Hematopoietic multipotent progenitor cell (in vitro differentiated cells): ENCODE data around the gene SLC32A1. TPM values are rescaled to one million over a fixed set of nuclear protein-coding genes. Genes with fewer than 3 reads are reported as not detected.

Source experiments
- DNase-seq, 3 donors: peaks; one replicate each; pipeline ENCODE4 v3.0.0-alpha.2; 2011 to 2015; ENCODE audit warnings: low read depth in 2 of 3, low spot score in 2 of 3
- total RNA-seq: library from RNA; depleted of rRNA; stranded (reverse); fragments of >200 nt; gene quantifications from one replicate; pipeline ENCODE4 v1.2.3, GENCODE V29; 2012

SLC32A1 gene, protein sequence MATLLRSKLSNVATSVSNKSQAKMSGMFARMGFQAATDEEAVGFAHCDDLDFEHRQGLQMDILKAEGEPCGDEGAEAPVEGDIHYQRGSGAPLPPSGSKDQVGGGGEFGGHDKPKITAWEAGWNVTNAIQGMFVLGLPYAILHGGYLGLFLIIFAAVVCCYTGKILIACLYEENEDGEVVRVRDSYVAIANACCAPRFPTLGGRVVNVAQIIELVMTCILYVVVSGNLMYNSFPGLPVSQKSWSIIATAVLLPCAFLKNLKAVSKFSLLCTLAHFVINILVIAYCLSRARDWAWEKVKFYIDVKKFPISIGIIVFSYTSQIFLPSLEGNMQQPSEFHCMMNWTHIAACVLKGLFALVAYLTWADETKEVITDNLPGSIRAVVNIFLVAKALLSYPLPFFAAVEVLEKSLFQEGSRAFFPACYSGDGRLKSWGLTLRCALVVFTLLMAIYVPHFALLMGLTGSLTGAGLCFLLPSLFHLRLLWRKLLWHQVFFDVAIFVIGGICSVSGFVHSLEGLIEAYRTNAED
- 0.54 TPM for total RNA-seq

DNA sequence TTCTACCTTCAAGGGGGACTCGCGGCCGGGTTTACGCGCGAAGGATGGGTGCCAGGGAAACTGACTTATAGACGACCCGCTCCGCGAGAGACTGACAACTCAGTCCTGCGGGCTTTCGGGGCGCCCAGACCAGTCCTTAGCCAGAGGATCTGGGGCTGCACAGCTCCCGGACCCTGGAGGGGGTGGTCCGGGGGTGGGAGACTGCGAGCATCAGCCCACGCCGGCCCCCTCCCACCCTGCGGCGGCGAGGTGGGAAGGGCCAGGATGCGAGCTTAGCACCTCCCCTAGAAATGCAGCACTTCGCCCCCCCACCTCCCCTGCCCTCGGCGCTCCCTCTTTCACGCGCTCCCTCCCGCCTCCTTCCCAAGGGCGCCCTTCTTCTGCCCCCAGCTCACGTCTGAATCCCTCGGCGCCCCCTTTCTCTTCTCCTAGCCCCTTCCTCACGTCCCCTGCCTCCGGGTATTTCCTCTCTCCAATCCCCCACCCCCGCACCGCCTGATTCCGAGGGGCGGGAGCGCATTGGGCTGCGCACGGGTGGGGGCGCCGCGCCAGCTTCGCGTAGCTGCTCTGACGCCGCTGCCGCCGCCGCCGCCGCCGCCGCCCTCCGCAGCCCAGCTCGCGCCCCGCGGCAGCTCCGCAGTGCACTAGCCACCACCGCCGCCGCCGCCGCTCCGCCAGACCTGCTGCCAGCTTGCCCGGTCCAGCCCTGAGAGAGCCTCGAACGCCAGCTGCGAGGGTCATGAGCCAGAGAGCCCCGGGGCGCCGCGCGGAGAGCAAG, at the start of gene SLC32A1:
SLC32A1 (plus strand) TSS at position 639 of the 778 bp plus-strand sequence. CDS start 239 bp downstream, outside the sequence.
- peak in 1 of 3 donors; percentile 7 for DNase-seq

DNA sequence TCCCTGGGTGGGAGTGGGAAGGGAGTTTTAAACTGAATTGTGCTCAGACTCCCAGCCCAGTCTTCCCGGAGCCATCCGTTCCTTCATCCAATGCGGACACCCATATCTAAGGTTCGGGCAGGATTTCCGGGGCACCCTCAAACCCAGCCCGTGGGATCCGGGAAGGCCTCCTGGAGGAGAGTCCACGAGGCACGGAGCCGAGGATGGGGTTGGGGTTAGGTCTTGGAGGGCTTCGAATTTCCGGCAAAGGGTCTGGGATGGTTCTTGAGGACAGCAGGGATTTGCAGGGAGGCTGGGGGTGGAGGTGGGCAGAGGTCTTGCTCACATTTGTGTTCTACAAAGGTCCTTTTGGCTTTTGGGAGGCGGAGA, 49.5 kb upstream of the SLC32A1 start:
- DNase-seq = no peak

DNA sequence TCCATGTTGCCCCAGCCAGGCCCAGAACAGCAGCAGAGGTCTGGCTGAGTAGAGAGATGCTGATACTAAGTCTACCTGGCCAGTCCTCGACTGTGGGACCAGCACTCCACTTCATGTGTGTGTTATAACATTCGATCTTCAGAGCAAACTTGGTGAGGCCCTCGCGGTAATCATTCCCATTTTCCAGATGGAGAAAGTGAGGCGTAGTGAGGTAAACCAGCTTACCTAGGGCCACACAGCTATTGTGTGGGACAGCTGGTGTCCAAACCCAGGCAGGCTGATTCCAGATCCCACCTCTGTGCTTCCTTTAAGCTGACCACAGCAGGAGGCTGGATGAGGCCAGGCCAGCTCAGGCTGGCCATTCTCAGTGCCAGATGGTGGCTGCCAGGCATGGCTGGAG, 47.7 kb upstream of the SLC32A1 start:
- DNase-seq = no peak

DNA sequence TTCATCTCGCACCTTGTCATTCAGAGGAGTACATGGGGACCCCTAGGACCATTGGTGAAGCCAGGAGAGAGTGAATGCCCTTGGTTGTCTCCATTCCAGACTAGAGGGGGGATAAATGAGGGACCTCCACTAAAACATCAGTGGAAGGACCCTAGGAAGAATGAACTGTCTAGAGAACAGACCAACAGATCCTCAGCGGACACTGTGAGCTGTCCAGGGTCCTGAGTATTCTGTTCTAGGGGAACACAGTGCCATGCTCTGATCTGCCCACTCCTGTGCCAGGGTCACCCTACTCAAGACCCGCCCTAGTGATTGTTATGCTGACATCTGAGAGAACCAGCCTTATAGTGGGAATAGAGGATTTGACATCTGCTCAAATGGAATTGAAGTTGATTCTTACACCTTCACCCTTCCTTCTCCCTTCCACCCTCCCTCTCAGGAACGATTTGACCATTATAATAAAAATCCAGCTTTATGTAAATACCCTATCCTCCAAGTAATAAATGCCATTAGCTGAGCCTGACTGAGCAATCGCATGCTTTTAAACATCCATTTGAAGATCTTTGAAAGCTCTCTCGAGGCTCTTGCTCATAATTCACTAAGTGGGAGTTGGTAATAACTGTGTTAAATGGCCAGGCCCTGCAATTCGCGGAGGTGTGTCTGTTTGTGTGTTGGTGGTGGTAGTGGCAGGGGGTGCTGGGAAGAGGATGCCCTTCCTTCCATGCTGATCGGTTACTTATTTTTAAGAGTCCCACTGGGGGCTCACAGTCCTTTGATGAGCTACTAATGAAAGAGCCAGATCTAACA, 43.6 kb upstream of the SLC32A1 start:
- peak in 2 of 3 donors; percentile 67 to 73 for DNase-seq

DNA sequence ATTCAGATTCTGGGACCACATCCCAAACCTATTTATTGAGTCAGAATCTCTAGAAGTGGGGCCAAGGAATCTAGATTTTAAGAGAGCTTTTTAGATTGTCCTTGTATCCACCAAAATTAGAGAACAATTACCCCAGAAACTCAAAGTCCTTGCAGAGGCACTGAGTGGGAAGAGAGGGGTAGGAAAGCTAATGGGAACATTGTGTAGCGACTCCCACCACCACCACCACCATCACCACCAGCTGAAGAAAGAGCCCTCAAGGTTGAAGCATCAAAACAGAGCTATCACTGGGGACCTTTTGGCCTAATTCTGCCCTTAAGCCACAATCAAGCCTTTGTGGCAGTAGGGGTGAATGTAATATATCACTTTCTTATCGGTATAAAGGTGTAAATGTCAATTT, 39.0 kb upstream of the SLC32A1 start:
- DNase-seq = no peak

DNA sequence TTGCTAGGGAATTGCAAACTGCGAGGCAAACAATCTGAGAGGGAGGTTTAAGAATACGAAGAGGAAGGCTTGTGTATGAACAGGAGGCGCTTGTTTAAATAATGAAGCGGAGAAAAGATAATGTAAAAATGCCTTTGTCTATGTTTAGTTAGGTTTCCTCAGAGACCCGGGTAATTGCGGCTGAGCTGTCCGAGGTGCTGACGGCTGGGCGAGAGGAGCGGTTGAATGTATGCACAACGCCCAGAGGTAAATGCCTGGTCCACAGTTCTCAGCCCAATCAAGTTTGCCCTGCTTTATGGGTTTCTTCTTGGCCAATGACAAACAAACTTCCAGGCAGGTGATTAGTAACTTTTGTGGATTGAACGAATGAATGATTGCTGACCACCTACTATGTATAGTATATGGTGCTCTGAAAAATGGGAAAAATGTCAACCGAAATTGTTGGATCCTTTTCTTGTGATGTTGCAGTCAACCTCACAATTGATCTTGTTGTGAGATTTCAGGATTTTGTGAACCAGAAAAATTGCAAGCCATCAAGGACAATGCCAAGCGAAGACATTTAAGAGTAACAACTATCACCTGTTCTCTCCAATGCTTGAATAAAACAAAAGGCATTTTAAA, 38.3 kb upstream of the SLC32A1 start:
- peak in 2 of 3 donors; percentile 57 to 77 for DNase-seq

DNA sequence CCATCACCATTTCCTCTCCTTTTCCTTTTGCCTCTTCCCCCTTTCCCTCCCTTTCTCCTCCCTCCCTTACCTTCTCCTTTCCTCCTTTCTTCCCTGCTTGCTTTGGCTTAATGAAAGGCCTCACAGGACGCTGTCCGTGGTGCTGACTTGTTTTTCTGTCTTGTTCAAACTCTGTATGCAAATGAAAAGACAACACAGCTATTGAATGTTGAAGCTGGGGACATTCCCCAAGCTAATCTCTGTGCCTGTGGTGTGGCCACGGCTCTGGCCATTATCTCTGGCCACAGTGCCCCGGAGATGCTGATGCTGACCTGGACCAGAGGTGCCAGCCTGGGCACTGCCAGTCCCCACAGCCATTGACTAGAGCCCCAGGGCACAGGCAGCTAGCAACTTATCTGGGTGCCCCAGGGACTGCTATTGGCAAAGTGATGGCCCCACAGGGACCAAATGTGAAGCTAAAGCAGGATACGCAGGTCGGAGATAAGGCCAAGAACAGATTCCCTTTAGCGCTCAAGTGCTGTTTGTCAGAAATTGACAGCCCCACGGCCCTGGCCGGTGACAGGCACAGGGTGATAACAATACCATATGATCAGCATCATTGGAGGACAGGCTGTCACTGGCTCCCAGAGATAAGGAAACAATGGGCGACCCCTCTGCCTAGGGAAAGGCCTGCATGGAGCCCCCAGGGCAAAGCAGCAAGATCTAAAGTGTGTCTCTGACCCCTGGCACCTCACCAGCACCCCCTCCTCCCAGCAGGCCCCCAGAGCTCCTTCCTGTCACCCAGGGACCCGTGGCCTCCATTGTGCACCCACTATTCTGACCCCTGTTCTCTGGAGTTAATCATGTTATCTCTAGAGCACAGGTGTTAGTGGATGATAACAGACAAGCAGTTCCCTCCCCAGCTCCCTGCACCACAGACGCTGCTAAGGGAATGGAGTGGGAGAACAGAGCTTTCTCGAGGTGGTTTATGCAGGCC, 31.6 kb upstream of the SLC32A1 start:
- DNase-seq = peak; percentile 11 to 83 (median 59)

DNA sequence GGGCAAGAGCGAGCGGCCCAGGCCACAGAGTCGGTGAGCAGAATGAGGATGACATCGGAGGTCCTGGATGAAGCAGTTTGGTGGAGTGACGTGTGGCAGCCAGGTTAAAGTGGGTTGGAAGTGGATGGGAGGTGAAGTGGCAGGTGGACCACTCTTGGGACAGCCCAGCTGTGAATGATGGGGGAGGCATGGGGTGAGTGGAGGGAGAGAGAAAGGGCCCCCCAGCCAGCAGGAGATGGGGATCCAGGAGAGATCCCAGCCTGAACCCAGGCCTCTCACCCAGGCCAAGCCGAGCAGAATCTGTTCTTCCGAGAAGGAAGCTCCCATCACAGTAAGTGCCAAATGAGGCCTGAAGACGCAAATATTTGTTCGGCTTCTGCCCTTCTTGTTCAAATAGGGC, 27.0 kb upstream of the SLC32A1 start:
- no peak for DNase-seq

DNA sequence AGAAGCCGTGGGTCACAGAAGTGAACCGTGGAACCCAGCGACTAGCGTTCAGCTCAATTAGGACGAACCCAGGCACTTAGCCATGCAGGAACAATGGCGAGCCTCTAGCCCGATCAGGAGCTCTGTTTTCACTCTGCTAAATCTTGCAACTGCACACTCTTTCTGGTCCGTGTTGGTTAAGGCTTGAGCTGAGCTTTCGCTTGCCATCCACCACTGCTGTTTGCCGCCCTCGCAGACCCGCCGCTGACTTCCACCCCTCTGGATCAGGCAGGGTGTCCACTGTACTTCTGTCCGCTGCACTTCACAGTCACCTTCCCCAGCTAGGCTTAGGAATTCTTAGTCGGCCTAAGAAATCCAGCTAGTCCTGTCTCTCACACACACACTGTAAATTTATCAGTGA, 25.7 kb upstream of the SLC32A1 start:
- DNase-seq = no peak

DNA sequence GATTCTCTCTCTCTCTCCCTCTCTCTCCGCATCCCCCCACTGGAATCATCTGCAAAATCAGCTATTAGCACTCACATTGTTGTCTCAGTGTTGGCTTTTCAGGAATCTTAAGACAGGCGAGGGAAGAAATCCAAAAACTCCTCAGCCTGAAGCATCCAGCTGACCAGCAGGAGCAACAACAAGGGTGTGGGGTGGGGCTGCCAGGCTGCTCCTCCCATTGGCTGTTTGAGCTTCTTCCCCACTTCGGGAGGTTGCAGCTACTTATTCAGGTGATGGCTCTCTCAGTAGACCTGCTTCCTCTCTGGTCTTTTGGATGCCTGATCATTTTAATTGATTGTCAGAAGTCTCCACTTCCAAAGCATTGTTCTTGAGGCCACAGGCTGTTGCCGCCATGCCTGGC, 24.1 kb upstream of the SLC32A1 start:
- DNase-seq = no peak

DNA sequence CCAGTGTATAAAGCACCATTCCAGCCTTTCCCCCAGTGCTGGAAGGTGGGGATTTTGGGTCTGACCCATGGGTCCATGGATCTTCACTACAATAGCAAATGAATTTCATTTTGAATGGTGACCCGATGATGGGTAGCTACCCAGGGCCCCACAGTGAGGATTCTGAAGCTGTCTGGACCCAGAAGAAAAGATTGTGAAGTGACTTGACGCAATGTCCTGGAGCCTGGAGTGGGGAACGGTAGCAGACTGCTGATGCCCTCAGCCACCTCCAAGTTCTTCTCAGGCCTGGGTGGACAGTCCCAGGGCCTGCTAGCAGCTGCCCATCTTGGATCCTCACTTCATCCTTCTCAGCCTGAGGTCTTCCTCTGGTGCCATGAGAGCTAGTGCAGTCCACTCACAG, 23.4 kb upstream of the SLC32A1 start:
- no peak for DNase-seq

DNA sequence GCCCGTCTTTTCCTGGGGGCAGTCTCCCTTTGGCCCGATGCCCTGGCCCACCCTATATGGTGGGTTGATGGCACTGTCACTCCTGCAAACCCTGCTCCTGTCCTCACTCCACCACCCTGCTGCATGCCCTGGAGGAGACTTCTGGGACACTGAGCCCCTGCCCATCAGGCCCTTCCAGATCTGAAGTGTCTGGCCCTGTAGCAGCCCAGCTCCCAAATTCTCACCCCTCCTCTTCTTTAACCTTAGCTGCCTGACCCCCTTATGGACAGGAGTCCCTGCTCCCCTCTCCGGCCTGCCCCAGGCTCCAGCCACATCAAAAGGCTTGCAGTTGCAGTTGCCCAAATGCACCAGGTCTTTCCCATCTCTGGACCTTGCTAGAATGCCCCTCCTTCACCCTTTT, 20.8 kb upstream of the SLC32A1 start:
- no peak for DNase-seq

DNA sequence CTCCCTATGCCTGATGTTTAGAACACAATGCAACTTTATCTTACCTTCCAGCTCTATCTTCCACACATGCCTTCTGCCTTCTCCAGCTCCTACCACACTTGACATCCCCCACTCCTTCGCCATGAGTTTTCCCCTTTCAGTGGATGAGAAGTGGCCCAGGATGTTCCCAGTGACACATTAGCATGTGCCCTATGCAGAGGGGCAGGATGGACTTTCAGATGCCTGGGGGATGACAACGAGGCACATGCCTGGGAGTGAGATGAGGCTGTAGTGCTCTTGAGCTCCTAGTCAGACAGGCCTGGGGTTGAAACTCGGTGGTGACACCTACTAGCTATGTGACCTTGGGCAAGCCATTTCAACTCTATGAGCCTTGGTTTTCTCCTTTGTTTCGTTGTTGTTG, 20.1 kb upstream of the SLC32A1 start:
- no peak for DNase-seq

DNA sequence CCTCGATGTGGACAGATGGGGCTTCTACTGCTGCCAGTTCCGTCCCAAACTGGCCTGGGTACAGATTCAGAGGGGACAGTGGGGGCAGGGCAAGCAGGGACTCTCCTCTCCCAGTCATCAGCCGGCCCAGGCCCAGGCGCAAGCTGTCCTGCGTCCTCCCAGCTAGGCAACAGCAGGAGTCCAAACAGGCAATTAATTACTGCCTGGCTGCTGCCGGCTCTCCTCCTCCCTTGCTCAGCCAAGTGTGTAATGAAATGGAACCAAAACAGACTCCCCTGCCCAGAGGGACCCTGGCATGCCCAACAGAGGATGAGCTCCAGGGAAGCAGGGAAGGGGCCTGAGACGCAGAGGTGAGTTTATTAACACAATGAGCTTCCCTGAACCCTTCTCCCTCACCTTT, 17.8 kb upstream of the SLC32A1 start:
- DNase-seq = no peak

DNA sequence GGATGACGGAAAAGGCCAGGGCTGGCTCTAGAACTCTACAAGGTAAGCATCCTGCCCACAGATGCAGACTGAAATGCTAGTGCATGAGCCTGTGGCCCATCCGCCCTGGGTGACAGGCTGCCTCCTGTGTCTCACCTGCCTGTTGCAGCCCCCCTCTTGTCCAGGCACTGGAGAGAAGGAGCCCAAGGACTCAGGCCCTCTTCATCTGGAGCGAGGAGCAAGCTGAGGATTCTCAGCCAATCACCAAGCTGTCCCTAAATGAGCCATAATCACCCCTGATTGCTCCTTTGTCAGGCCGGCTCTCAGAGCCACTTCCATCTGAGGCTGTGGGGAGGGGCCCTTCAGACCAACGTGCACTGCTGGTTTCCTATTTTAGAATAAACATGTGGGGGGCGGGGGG, 10.0 kb upstream of the SLC32A1 start:
- DNase-seq = no peak

DNA sequence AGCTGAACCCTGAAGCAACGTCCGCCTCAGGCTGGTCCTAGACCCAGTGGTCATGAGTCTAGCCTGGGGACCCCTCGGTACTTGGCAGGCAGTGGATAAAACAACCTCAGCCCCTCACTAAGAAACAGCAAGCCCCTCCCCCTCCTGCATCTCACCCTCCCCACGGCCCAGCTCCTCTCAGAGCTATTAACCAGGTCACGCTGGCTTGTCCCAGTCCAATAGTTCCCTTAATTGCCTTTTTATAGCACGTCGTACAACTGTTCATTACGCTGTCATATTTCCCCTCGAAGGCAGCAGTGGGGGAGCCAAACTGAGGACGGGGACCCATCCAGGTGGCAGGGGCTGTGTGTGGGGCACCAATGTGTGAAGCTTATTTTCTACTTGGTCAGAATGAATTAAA, 8.6 kb upstream of the SLC32A1 start:
- no peak for DNase-seq

DNA sequence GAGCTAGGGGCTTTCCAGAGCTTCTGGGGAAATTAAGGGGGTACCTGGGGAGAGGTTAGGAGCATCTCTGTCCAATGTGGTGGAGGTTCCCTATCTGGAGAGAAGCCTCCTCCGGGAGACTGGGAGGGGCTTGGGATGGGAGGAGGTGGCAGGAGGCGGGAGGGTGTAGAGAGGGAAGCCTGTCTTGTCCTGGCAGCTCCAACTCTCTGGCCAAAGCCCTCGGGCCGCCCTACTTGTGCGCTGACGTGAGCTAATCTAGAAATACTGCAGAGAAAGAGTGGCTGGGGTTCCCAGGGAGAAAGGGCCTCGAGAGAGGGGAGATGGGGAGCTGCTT, 1.6 kb upstream of the SLC32A1 start:
- no peak for DNase-seq

DNA sequence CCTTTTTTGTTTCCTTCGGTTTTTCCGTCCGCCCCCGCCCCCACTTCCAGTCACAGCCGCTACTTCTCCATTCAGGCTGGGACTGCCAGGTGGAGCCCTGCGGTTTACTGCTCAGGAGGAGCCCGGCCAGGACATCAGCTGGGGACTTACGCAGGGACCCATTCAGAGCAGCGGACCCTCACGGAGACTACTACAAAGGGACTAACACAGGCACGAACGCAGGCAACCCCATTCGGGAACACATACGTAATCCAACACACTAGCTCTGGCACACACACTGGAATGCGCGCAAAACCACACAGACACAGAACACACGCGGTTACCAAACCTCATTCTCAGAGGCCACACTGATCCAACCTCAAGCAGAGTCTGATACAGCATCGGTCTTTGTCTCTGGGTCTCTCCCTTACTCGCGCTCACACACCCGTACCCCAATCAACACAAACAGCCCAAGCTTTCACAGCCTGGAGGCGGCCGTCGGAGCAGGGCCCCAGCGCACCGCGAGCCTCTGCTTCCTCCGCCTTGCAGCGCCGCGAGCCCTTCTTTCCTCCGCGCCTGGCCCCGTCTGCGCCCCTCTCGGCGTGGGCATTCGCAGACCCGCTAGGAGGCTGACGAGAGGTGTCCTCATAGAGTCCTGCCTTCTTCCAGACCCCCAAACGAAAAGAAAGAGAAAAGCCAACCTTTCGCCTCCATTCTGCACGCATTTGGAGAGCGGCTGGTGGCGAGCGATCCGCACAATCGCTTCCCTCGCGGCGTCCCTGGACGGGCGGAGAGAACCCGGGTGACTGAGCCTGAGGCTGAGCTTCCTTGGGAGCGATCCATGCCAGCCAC, 1.1 kb upstream of the SLC32A1 start:
- peak in 2 of 3 donors; percentile 26 to 48 for DNase-seq
